Limb (tissue), 2 donors: ENCODE data around the gene KATNBL1.

ENCODE experiments used
- DNase-seq, 2 donors: peaks; one replicate each; pipeline ENCODE4 v3.0.0-alpha.2; 2016; ENCODE audit errors: extremely low spot score in 2 of 2

The KATNBL1 gene

GRCh38 chr15:34119291-34119690 lies 90.6 kb downstream of the KATNBL1 start:
- DNase-seq = no peak

DNA sequence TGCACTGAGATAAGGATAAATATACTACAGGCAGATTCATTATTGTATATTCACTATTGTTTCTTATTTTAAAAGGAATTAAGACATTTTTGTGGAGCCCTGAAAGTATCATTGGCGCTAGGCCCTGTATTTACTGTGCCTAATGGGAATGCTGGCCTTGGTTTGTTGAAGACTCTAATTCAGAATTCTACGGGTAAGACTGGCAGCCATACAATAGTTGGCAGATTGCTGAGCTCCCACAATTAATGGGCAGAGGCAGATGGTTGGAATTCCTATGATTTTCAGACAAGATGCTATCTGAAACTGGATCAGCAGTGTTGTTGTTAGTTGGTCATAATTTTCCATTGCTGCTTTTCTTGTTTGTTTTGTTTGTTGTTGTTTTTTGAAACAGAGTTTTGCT lies 93.3 kb downstream of the KATNBL1 start:
- no peak for DNase-seq

- no peak for DNase-seq
Observed at GRCh38 chr15:34114739-34115138, 95.2 kb downstream of the KATNBL1 start.

DNA sequence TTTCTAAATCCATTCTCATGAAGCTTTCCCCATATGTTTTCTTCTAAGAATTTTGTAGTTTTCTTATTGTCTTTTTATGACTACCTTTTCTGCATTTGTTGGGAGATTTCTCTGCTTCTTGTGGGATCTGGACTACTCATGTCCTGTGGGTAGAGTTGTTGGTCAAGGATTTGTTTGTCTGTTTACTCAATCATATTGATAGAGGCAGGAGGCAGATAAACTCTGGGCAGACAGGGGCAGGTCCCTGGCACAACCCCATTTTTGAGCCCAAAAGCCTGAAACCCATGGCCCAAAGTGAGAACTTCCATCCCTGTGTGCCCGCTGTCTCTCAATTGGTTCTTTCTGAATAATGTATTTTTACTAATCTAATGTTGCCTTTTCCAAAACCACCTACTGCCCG lies 95.7 kb downstream of the KATNBL1 start:
- DNase-seq = no peak

- no peak for DNase-seq
Observed at GRCh38 chr15:34111488-34111887, 98.4 kb downstream of the KATNBL1 start.

GRCh38 chr15:34109797-34110663 lies 99.9 kb downstream of the KATNBL1 start:
- DNase-seq = no peak

GRCh38 chr15:34107315-34107714 lies 102.6 kb downstream of the KATNBL1 start:
- DNase-seq = no peak

- no peak for DNase-seq
Observed at GRCh38 chr15:34106423-34106822, 103.5 kb downstream of the KATNBL1 start.

- no peak for DNase-seq
Observed at GRCh38 chr15:34102175-34102925, 107.5 kb downstream of the KATNBL1 start.

DNA sequence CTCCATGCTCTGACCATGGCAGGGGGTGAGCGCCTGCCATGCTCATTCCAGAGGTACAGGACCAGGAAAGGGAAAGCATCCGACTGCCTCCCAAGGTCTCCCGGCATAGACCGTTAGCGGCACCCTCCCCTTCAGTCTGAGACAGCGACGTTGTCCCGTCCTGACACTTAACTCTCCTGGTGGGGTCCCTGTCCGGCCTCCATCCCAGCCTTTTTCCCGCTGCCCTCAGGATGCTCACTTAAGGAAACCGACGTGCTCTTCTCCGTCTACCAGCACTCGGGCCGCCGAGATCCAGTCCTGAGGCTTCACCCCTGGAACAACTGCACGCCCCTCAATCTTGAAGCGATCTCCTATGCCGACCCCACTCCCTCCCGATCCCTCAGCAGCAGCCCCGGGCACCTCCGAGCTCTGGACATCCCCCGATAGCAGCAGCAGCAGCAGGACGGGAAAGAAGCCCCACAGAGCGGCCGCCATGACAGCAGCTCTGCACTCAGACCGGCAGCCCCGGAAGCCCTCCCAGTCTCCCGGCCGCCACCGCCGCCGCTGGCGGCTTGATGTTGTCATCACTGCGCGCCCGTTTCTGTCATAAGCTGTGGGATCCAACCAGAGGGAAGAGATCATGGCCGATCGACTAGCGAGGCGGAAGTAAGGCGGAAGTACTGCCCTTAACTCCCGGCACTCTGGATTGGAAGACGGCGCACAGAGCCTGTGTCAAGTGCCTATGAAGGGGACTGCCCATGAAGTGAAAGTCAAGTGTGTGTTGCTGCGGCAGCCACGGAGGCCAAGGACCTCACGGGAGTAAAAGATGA lies 108.3 kb downstream of the KATNBL1 start, which contains the start of the genes EMC7 and PGBD4:
EMC7 (minus strand) TSS at position 497 of the 809 bp plus-strand sequence; CDS start at position 474, 23 bp downstream.
PGBD4 (plus strand) TSS at position 718 of the 809 bp plus-strand sequence. CDS start 449 bp downstream, outside the sequence.
- DNase-seq = peak; percentile 99

DNA sequence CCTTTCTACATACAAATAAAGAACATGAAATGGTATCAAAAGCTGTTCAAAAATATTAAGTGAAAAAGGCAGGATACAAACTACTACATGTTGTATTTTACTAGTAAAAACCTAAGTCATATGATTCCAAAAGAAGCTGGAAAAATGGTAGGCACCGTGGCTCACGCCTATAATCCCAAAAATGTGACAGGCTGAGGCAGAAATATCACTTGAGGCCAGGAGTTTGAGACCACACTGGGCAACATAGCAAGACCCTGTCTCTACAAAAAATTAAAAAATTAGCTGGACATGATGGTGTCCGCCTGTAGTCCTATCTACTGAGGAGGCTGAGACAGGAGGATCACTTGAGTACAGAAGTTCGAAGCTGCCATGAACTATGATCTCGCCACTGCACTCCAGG lies 110.0 kb downstream of the KATNBL1 start:
- DNase-seq = no peak
